HL-60 (cell line): Measurements from ENCODE around the gene CLCN7.

ENCODE experiments used
- DNase-seq, 2 experiments: peaks; one replicate each; pipeline ENCODE4 v3.0.0-alpha.2; 2010 to 2020; ENCODE audit warnings: low read depth in 1 of 2, low spot score in 1 of 2
- H3K27ac ChIP-seq: fragments of 250-450 bp; sonication (Bioruptor Pico); replicated peaks from 2 replicates; pipeline ENCODE4 v1.5.1; 2020; ENCODE audit warnings: mild to moderate bottlenecking, moderate library complexity
- H3K27me3 ChIP-seq: fragments of 250-450 bp; sonication (Bioruptor Pico); 2 replicates; pipeline ENCODE4 v1.5.1; 2021; ENCODE audit warnings: mild to moderate bottlenecking, moderate library complexity; ENCODE audit not compliant: insufficient read depth, poor library complexity, severe bottlenecking
- H3K4me3 ChIP-seq: replicated peaks from 2 replicates; pipeline ENCODE4 v1.5.1; 2011; ENCODE audit warnings: mild to moderate bottlenecking, control low read depth, low read length; ENCODE audit not compliant: insufficient read depth
- CTCF ChIP-seq: IDR thresholded peaks from one replicate; pipeline ENCODE4 v1.5.1; 2011; ENCODE audit warnings: low read length, control low read depth, inconsistent platforms; ENCODE audit not compliant: insufficient read depth
- GABPA ChIP-seq: IDR thresholded peaks from 2 replicates; pipeline ENCODE4 v1.6.1; 2012; ENCODE audit warnings: low read depth
- POLR2AphosphoS5 ChIP-seq: IDR thresholded peaks from 2 replicates; pipeline ENCODE4 v1.6.1; 2012; ENCODE audit warnings: low read depth
- REST ChIP-seq: IDR thresholded peaks from 2 replicates; pipeline ENCODE4 v1.6.1; 2012; ENCODE audit warnings: low read depth; ENCODE audit not compliant: insufficient replicate concordance
- SPI1 ChIP-seq: IDR thresholded peaks from 2 replicates; pipeline ENCODE4 v1.6.1; 2012; ENCODE audit warnings: low read depth, mild to moderate bottlenecking, borderline replicate concordance

The CLCN7 gene

GRCh38 chr16:1458336-1458976 lies 16.4 kb downstream of the CLCN7 start:
- no peak for DNase-seq
- Histone ChIP-seq H3K27me3 (no peaks in the 10 kb centered on the region), H3K4me3 (no peak overlapping the region), H3K27ac (no peak overlapping the region)
- TF ChIP-seq REST (no peak), POLR2AphosphoS5 (no peak), SPI1 (no peak), CTCF (no peak), GABPA (no peak)

- Histone ChIP-seq H3K27me3 (no peaks in the 10 kb centered on the region), H3K4me3 (no peak overlapping the region), H3K27ac (no peak overlapping the region)
- DNase-seq: no peak
- TF ChIP-seq SPI1 (no peak), GABPA (no peak), CTCF (no peak), REST (no peak), POLR2AphosphoS5 (no peak)
These were observed 17.2 kb downstream of the CLCN7 start for GRCh38 chr16:1457489-1458245.

- no peak overlapping the region for H3K27ac ChIP-seq
- TF ChIP-seq SPI1 (no peak), CTCF (no peak), GABPA (no peak), POLR2AphosphoS5 (no peak), REST (no peak)
These were observed 17.9 kb downstream of the CLCN7 start for GRCh38 chr16:1456951-1457350.

More at GRCh38 chr16:1456951-1457350, 17.9 kb downstream of the CLCN7 start:
- Histone ChIP-seq H3K4me3 (no peak overlapping the region), H3K27me3 (no peaks in the 10 kb centered on the region)
- no peak for DNase-seq
